HepG2 (cell line): ENCODE data around the gene DLG3.

Experiments
- DMAP1 ChIP-seq: IDR thresholded peaks from 2 replicates; pipeline ENCODE4 v1.6.1; 2016
- ETV6 ChIP-seq: sonication (generic); formaldehyde crosslinking; conservative IDR thresholded peaks from 2 replicates; pipeline ENCODE4 v1.4.0; 2020; ENCODE audit warnings: missing genetic modification reagents
- EZH2 ChIP-seq: conservative IDR thresholded peaks from 2 replicates; pipeline ENCODE4 v1.6.1; 2012; ENCODE audit warnings: mild to moderate bottlenecking, low read depth, low read length, moderate library complexity
- POLR2AphosphoS5 ChIP-seq: IDR thresholded peaks from 2 replicates; pipeline ENCODE4 v1.6.1; 2012; ENCODE audit warnings: low read depth, low read length
- SIN3A ChIP-seq: IDR thresholded peaks from 2 replicates; pipeline ENCODE4 v1.6.1; 2011; ENCODE audit warnings: low read depth, mild to moderate bottlenecking, control low read depth, low read length, borderline replicate concordance
- SMC3 ChIP-seq: IDR thresholded peaks from 2 replicates; pipeline ENCODE4 v1.6.1; 2011; ENCODE audit warnings: low read length, improper control_type of control experiment
- TEAD2 ChIP-seq: sonication (generic); formaldehyde crosslinking; IDR thresholded peaks from 2 replicates; pipeline ENCODE4 v1.9.0; 2021; ENCODE audit warnings: missing genetic modification reagents
- TF ChIP-seq, protein P1 (sequence below): sonication (generic); formaldehyde crosslinking; IDR thresholded peaks from 2 replicates; pipeline ENCODE4 v1.4.0; 2020; ENCODE audit warnings: missing genetic modification reagents
- TF ChIP-seq, protein P2 (sequence below): sonication (generic); formaldehyde crosslinking; IDR thresholded peaks from 2 replicates; pipeline ENCODE4 v1.5.1; 2020; ENCODE audit warnings: missing genetic modification reagents, mild to moderate bottlenecking, borderline replicate concordance
- TF ChIP-seq, protein P3 (sequence below): sonication (generic); formaldehyde crosslinking; IDR thresholded peaks from 2 replicates; pipeline ENCODE4 v1.8.1; 2023; ENCODE audit warnings: missing genetic modification reagents, mild to moderate bottlenecking, borderline replicate concordance
- TF ChIP-seq, protein P4 (sequence below): sonication (generic); formaldehyde crosslinking; IDR thresholded peaks from 2 replicates; pipeline ENCODE4 v1.5.1; 2020; ENCODE audit warnings: mild to moderate bottlenecking, missing genetic modification reagents
- TF ChIP-seq, protein P5 (sequence below): sonication (generic); formaldehyde crosslinking; IDR thresholded peaks from 2 replicates; pipeline ENCODE4 v1.5.0; 2020; ENCODE audit warnings: mild to moderate bottlenecking, missing genetic modification reagents
- TF ChIP-seq, protein P6 (sequence below): sonication (generic); formaldehyde crosslinking; IDR thresholded peaks from 2 replicates; pipeline ENCODE4 v1.4.0; 2020; ENCODE audit warnings: missing genetic modification reagents, mild to moderate bottlenecking, borderline replicate concordance

DNA sequence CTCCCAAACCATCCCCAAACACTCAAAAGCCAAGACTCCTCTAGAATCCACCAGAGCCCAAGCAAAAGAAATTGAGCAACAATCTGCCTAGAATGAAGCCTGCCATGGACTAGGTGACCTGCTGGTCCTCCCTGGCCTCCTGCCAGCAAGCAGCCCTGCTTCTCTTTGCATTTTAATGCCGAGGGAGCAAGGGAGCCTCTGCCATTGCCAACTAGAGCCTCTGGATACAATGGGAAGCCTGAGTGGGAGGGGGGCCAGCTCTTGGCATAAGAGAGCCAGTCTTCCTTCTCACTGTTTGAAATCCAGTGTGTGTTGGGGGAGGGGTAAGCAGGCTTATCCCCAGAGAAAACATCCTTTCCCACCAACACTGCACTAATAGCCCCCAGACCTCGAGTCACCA is 23.0 kb upstream of the DLG3 start:
- TF ChIP-seq, protein P1, sequence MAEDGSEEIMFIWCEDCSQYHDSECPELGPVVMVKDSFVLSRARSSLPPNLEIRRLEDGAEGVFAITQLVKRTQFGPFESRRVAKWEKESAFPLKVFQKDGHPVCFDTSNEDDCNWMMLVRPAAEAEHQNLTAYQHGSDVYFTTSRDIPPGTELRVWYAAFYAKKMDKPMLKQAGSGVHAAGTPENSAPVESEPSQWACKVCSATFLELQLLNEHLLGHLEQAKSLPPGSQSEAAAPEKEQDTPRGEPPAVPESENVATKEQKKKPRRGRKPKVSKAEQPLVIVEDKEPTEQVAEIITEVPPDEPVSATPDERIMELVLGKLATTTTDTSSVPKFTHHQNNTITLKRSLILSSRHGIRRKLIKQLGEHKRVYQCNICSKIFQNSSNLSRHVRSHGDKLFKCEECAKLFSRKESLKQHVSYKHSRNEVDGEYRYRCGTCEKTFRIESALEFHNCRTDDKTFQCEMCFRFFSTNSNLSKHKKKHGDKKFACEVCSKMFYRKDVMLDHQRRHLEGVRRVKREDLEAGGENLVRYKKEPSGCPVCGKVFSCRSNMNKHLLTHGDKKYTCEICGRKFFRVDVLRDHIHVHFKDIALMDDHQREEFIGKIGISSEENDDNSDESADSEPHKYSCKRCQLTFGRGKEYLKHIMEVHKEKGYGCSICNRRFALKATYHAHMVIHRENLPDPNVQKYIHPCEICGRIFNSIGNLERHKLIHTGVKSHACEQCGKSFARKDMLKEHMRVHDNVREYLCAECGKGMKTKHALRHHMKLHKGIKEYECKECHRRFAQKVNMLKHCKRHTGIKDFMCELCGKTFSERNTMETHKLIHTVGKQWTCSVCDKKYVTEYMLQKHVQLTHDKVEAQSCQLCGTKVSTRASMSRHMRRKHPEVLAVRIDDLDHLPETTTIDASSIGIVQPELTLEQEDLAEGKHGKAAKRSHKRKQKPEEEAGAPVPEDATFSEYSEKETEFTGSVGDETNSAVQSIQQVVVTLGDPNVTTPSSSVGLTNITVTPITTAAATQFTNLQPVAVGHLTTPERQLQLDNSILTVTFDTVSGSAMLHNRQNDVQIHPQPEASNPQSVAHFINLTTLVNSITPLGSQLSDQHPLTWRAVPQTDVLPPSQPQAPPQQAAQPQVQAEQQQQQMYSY, result no peak
- TF ChIP-seq DMAP1, result no peak
- TF ChIP-seq, protein P2, sequence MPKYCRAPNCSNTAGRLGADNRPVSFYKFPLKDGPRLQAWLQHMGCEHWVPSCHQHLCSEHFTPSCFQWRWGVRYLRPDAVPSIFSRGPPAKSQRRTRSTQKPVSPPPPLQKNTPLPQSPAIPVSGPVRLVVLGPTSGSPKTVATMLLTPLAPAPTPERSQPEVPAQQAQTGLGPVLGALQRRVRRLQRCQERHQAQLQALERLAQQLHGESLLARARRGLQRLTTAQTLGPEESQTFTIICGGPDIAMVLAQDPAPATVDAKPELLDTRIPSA (CRISPR knock-in tag), result no peak
- no peak for TF ChIP-seq TEAD2 (CRISPR knock-in tag)
- TF ChIP-seq SIN3A, result no peak
- TF ChIP-seq, protein P3, sequence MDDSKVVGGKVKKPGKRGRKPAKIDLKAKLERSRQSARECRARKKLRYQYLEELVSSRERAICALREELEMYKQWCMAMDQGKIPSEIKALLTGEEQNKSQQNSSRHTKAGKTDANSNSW (CRISPR knock-in tag), result no peak
- TF ChIP-seq EZH2, result no peak
- TF ChIP-seq SMC3, result no peak
- TF ChIP-seq ETV6 (CRISPR knock-in tag), result no peak
- TF ChIP-seq, protein P4, sequence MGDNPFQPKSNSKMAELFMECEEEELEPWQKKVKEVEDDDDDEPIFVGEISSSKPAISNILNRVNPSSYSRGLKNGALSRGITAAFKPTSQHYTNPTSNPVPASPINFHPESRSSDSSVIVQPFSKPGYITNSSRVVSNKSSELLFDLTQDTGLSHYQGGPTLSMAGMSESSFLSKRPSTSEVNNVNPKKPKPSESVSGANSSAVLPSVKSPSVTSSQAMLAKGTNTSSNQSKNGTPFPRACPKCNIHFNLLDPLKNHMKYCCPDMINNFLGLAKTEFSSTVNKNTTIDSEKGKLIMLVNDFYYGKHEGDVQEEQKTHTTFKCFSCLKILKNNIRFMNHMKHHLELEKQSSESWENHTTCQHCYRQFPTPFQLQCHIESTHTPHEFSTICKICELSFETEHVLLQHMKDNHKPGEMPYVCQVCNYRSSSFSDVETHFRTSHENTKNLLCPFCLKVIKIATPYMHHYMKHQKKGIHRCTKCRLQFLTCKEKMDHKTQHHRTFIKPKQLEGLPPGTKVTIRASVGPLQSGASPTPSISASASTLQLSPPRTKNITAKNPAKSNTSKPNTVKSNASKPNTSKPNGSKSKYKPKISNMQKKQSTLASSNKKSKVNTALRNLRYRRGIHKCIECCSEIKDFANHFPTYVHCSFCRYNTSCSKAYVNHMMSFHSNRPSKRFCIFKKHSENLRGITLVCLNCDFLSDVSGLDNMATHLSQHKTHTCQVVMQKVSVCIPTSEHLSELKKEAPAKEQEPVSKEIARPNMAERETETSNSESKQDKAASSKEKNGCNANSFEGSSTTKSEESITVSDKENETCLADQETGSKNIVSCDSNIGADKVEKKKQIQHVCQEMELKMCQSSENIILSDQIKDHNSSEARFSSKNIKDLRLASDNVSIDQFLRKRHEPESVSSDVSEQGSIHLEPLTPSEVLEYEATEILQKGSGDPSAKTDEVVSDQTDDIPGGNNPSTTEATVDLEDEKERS (CRISPR knock-in tag), result no peak
- no peak for TF ChIP-seq POLR2AphosphoS5
- TF ChIP-seq, protein P5, sequence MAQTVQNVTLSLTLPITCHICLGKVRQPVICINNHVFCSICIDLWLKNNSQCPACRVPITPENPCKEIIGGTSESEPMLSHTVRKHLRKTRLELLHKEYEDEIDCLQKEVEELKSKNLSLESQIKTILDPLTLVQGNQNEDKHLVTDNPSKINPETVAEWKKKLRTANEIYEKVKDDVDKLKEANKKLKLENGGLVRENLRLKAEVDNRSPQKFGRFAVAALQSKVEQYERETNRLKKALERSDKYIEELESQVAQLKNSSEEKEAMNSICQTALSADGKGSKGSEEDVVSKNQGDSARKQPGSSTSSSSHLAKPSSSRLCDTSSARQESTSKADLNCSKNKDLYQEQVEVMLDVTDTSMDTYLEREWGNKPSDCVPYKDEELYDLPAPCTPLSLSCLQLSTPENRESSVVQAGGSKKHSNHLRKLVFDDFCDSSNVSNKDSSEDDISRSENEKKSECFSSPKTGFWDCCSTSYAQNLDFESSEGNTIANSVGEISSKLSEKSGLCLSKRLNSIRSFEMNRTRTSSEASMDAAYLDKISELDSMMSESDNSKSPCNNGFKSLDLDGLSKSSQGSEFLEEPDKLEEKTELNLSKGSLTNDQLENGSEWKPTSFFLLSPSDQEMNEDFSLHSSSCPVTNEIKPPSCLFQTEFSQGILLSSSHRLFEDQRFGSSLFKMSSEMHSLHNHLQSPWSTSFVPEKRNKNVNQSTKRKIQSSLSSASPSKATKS (CRISPR knock-in tag), result no peak
- TF ChIP-seq, protein P6, sequence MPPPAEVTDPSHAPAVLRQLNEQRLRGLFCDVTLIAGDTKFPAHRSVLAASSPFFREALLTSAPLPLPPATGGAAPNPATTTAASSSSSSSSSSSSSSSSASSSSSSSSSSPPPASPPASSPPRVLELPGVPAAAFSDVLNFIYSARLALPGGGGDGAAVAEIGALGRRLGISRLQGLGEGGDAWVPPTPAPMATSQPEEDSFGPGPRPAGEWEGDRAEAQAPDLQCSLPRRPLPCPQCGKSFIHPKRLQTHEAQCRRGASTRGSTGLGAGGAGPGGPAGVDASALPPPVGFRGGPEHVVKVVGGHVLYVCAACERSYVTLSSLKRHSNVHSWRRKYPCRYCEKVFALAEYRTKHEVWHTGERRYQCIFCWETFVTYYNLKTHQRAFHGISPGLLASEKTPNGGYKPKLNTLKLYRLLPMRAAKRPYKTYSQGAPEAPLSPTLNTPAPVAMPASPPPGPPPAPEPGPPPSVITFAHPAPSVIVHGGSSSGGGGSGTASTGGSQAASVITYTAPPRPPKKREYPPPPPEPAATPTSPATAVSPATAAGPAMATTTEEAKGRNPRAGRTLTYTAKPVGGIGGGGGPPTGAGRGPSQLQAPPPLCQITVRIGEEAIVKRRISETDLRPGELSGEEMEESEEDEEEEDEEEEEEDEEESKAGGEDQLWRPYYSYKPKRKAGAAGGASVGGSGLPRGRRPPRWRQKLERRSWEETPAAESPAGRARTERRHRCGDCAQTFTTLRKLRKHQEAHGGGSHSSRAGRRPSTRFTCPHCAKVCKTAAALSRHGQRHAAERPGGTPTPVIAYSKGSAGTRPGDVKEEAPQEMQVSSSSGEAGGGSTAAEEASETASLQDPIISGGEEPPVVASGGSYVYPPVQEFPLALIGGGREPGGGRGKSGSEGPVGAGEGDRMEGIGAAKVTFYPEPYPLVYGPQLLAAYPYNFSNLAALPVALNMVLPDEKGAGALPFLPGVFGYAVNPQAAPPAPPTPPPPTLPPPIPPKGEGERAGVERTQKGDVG (CRISPR knock-in tag), result no peak
